Osteoblast (primary cell): ENCODE results near the gene SH2D6. TPM values are rescaled to one million over a fixed set of nuclear protein-coding genes. Genes with fewer than 3 reads are reported as not detected.
A peak's percentile ranks its signal among the peaks of the same experiment; 100 is the strongest.

Source experiments
- DNase-seq: peaks from one replicate; pipeline ENCODE4 v3.0.0; 2011; ENCODE audit warnings: low spot score, mixed read lengths; ENCODE audit not compliant: insufficient read length; ENCODE audit errors: missing footprints
- H2AFZ ChIP-seq: 2 replicates; pipeline ENCODE4 v1.6.0; 2011; ENCODE audit warnings: mild to moderate bottlenecking, low read length
- H3K27ac ChIP-seq: 2 replicates; pipeline ENCODE4 v1.5.1; 2011; ENCODE audit warnings: mild to moderate bottlenecking, low read depth, low read length, moderate library complexity
- H3K27me3 ChIP-seq: 2 replicates; pipeline ENCODE4 v1.6.0; 2012; ENCODE audit warnings: mild to moderate bottlenecking, control low read depth, inconsistent platforms, low read length, moderate library complexity; ENCODE audit not compliant: insufficient read depth
- H3K36me3 ChIP-seq: 2 replicates; pipeline ENCODE4 v1.5.1; 2011; ENCODE audit warnings: mild to moderate bottlenecking, low read length, control low read depth, moderate library complexity; ENCODE audit not compliant: insufficient read depth
- H3K4me1 ChIP-seq: 2 replicates; pipeline ENCODE4 v1.5.1; 2011; ENCODE audit warnings: mild to moderate bottlenecking, low read length, control low read depth, moderate library complexity; ENCODE audit not compliant: insufficient read depth
- H3K4me2 ChIP-seq: 2 replicates; pipeline ENCODE4 v1.6.0; 2011; ENCODE audit warnings: mild to moderate bottlenecking, low read length; ENCODE audit not compliant: insufficient read depth
- H3K4me3 ChIP-seq: fragments of 200-600 bp; sonication (generic); 3 replicates; pipeline ENCODE4 v1.5.1; 2012; ENCODE audit warnings: mild to moderate bottlenecking, low read length, inconsistent platforms; ENCODE audit not compliant: insufficient read depth
- H3K79me2 ChIP-seq: 2 replicates; pipeline ENCODE4 v1.6.0; 2012; ENCODE audit warnings: mild to moderate bottlenecking, low read length, control low read depth, inconsistent platforms; ENCODE audit not compliant: insufficient read depth
- H3K9me3 ChIP-seq: 2 replicates; pipeline ENCODE4 v1.5.1; 2011; ENCODE audit warnings: low read depth, low read length, control low read depth
- H4K20me1 ChIP-seq: 2 replicates; pipeline ENCODE4 v1.6.0; 2012; ENCODE audit warnings: mild to moderate bottlenecking, low read length, control low read depth; ENCODE audit not compliant: insufficient read depth
- CTCF ChIP-seq: IDR thresholded peaks from 2 replicates; pipeline ENCODE4 v1.5.1; 2011; ENCODE audit warnings: mild to moderate bottlenecking, low read depth, low read length, moderate library complexity; ENCODE audit errors: extremely low read depth
- total RNA-seq: library from RNA; depleted of rRNA; stranded (reverse); fragments of >200 nt; gene quantifications from 2 replicates; pipeline ENCODE4 v1.2.3, GENCODE V29; 2012

SH2D6 gene
- total RNA-seq, 1 donor: under 0.01 TPM

DNA sequence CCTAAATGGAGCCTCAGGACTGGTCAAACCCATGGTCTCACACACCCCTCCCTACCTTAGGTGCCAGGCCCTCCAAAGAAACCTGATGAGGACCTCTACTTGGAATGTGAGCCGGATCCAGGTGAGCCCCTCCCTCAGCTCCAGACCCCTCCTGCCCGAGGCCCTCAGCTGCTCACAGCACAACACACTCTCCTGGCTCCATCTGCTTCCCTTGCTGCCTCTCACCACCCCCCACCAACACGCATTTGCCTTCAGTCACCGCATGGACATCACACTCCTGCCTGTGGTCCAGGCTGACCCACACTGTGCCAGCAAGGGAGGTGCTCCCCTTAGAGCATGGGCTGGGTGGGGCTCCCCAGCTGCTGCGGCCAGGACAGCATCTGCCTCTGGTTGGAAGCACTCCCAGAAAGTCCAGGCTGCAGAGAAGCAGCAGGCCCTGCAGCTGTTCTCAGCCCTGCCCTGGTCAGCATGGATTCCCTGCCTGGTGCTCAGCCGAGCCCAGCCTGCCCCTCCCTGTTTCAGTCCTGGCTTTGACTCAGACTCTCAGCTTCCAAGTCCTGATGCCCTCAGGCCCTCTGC is 15.1 kb downstream of the SH2D6 start:
- Histone ChIP-seq H3K27me3 (no peaks in the 10 kb centered on the region), H2AFZ (peak overlapping the region; percentile 6), H3K4me3 (no peak overlapping the region), H3K36me3 (no peaks in the 10 kb centered on the region), H3K9me3 (no peaks in the 10 kb centered on the region), H3K27ac (no peak overlapping the region), H3K4me2 (no peak overlapping the region), H4K20me1 (no peaks in the 10 kb centered on the region), H3K79me2 (no peaks in the 10 kb centered on the region), H3K4me1 (peaks cover 23% of the 10 kb centered on the region)
- TF ChIP-seq CTCF: no peak
- peak; percentile 99 for DNase-seq

GRCh38 chr2:85434696-85435095 is 16.2 kb downstream of the SH2D6 start:
- no peaks in the 10 kb centered on the region for H3K36me3 ChIP-seq
- no peak overlapping the region for H3K4me3 ChIP-seq
- no peaks in the 10 kb centered on the region for H3K79me2 ChIP-seq
- no peaks in the 10 kb centered on the region for H3K9me3 ChIP-seq
- H3K27me3 ChIP-seq: no peaks in the 10 kb centered on the region
- no peak for TF ChIP-seq CTCF
- H3K4me2 ChIP-seq: no peak overlapping the region
- H2AFZ ChIP-seq: no peak overlapping the region
- H3K27ac ChIP-seq: no peak overlapping the region
- no peaks in the 10 kb centered on the region for H4K20me1 ChIP-seq
- DNase-seq: no peak
- H3K4me1 ChIP-seq: peaks cover 24% of the 10 kb centered on the region

GRCh38 chr2:85435220-85435958 is 16.9 kb downstream of the SH2D6 start:
- no peak overlapping the region for H3K4me2 ChIP-seq
- H3K9me3 ChIP-seq: no peaks in the 10 kb centered on the region
- no peak for DNase-seq
- no peak overlapping the region for H2AFZ ChIP-seq
- H4K20me1 ChIP-seq: no peaks in the 10 kb centered on the region
- no peak overlapping the region for H3K27ac ChIP-seq
- no peaks in the 10 kb centered on the region for H3K79me2 ChIP-seq
- no peak overlapping the region for H3K4me3 ChIP-seq
- no peak for TF ChIP-seq CTCF
- no peaks in the 10 kb centered on the region for H3K36me3 ChIP-seq
- H3K4me1 ChIP-seq: peaks cover 24% of the 10 kb centered on the region
- no peaks in the 10 kb centered on the region for H3K27me3 ChIP-seq

GRCh38 chr2:85435981-85436835 is 17.7 kb downstream of the SH2D6 start:
- DNase-seq: peak; percentile 81
- no peaks in the 10 kb centered on the region for H4K20me1 ChIP-seq
- TF ChIP-seq CTCF: no peak
- no peaks in the 10 kb centered on the region for H3K79me2 ChIP-seq
- no peaks in the 10 kb centered on the region for H3K27me3 ChIP-seq
- H3K9me3 ChIP-seq: no peaks in the 10 kb centered on the region
- peak overlapping the region; percentile 60 for H3K27ac ChIP-seq
- H3K4me2 ChIP-seq: no peak overlapping the region
- no peak overlapping the region for H3K4me3 ChIP-seq
- peaks cover 24% of the 10 kb centered on the region for H3K4me1 ChIP-seq
- H3K36me3 ChIP-seq: no peaks in the 10 kb centered on the region
- no peak overlapping the region for H2AFZ ChIP-seq
